ENCODE data around the gene DDR2. TPM values are rescaled to one million over a fixed set of nuclear protein-coding genes. Genes with fewer than 3 reads are reported as not detected.
"Not testable (repeated sequence)": the region's sequence is repeated elsewhere in the genome, so short reads cannot be mapped to it uniquely, and the experiment has no call there.

The DDR2 gene
- total and polyA plus RNA-seq, 12 donors, result 5.1 to 32.0 (median 20.8) TPM

GRCh38 chr1:162725301-162725837 lies 93.1 kb downstream of the DDR2 start:
- no peaks in the 10 kb centered on the region for H3K9me3 ChIP-seq
- TF ChIP-seq CTCF (IDR thresholded peaks at IDR 0.05), result no peak
- H3K4me1 ChIP-seq, result no peaks in the 10 kb centered on the region
- H3K27me3 ChIP-seq, result no peaks in the 10 kb centered on the region
- WGBS, 2 donors, result 85 to 88% methylated on average over 7 of the region's 7 CpGs
- H3K4me3 ChIP-seq, result no peak overlapping the region
- peaks cover 0 to 3% (median 0%) of the 10 kb centered on the region in 9 donors for H3K36me3 ChIP-seq
- DNase-seq (no peak), ATAC-seq (no peak)
- intact Hi-C loops (cut with DNase I), result no loop called here
- H3K27ac ChIP-seq, result no peak overlapping the region

- no peak for ATAC-seq
- H3K27ac ChIP-seq, result no peak overlapping the region
- TF ChIP-seq CTCF (IDR thresholded peaks at IDR 0.05), result no peak
- intact Hi-C loops (cut with DNase I), result no loop called here
- 81 to 88% methylated on average over 3 of the region's 3 CpGs for WGBS, 2 donors
- H3K9me3 ChIP-seq, result no peaks in the 10 kb centered on the region
- no peaks in the 10 kb centered on the region for H3K36me3 ChIP-seq
- no peak overlapping the region for H3K4me3 ChIP-seq
- DNase-seq, result no peak
- peaks cover 0 to 1% (median 0%) of the 10 kb centered on the region in 9 donors for H3K4me1 ChIP-seq
- H3K27me3 ChIP-seq, result no peaks in the 10 kb centered on the region
Observed at GRCh38 chr1:162726555-162726954, 94.3 kb downstream of the DDR2 start.

- H3K27ac ChIP-seq; DNase-seq; H3K9me3 ChIP-seq; H3K27me3 ChIP-seq; ATAC-seq; H3K36me3 ChIP-seq; H3K4me3 ChIP-seq; intact Hi-C loops (cut with DNase I): not testable (repeated sequence)
- peaks cover 0 to 10% (median 3%) of the 10 kb centered on the region in 9 donors for H3K4me1 ChIP-seq
- WGBS, 2 donors, result no CpG with 5 or more reads among the region's 1 CpG
Observed at GRCh38 chr1:162727493-162727892, 95.2 kb downstream of the DDR2 start.

GRCh38 chr1:162728573-162728972 lies 96.3 kb downstream of the DDR2 start:
- DNase-seq, result no peak
- no peaks in the 10 kb centered on the region for H3K9me3 ChIP-seq
- no peak for ATAC-seq
- intact Hi-C loops (cut with DNase I), result no loop called here
- no peak overlapping the region for H3K4me3 ChIP-seq
- TF ChIP-seq CTCF (IDR thresholded peaks at IDR 0.05), result no peak
- 90% methylated on average over 2 of the region's 2 CpGs for WGBS, 2 donors
- no peaks in the 10 kb centered on the region for H3K27me3 ChIP-seq
- H3K27ac ChIP-seq, result no peak overlapping the region
- H3K4me1 ChIP-seq, result peaks cover 0 to 21% (median 12%) of the 10 kb centered on the region in 9 donors
- no peaks in the 10 kb centered on the region for H3K36me3 ChIP-seq

GRCh38 chr1:162729195-162729774 lies 97.0 kb downstream of the DDR2 start:
- H3K27me3 ChIP-seq; H3K36me3 ChIP-seq; H3K9me3 ChIP-seq; intact Hi-C loops (cut with DNase I); H3K27ac ChIP-seq; ATAC-seq; H3K4me3 ChIP-seq; DNase-seq: not testable (repeated sequence)
- WGBS, 2 donors, result no CpG with 5 or more reads among the region's 1 CpG
- peaks cover 0 to 24% (median 12%) of the 10 kb centered on the region in 9 donors for H3K4me1 ChIP-seq
